GM21447 (cell line): ENCODE results near the gene RBM4B.
"Not testable (repeated sequence)": the region's sequence is repeated elsewhere in the genome, so short reads cannot be mapped to it uniquely, and the experiment has no call there.

Experiments used
- ATAC-seq: cut with Tn5 transposase; IDR thresholded peaks from one replicate; pipeline ENCODE4 v1.9.1; 2021; ENCODE audit not compliant: unreplicated experiment

Gene RBM4B

GRCh38 chr11:66677599-66678375 is at the start of gene RBM4B:
TSS of gene RBM4B (minus strand) at chr11:66677887. CDS start at chr11:66677079, 808 bp downstream.
- ATAC-seq, result peak; percentile 75

- no peak for ATAC-seq
Observed at GRCh38 chr11:66725647-66726046, 48.0 kb upstream of the RBM4B start.

- ATAC-seq, result no peak
Observed at GRCh38 chr11:66725114-66725513, 47.4 kb upstream of the RBM4B start.

- ATAC-seq, result not testable (repeated sequence)
Observed at GRCh38 chr11:66724167-66724566, 46.5 kb upstream of the RBM4B start.

- ATAC-seq, result no peak
Observed at GRCh38 chr11:66723693-66724092, 46.0 kb upstream of the RBM4B start.

GRCh38 chr11:66722745-66723651 is 45.3 kb upstream of the RBM4B start:
- ATAC-seq, result no peak

- ATAC-seq, result no peak
Observed at GRCh38 chr11:66721939-66722338, 44.3 kb upstream of the RBM4B start.

- ATAC-seq, result no peak
Observed at GRCh38 chr11:66720899-66721470, 43.3 kb upstream of the RBM4B start.

GRCh38 chr11:66720223-66720898 is 42.7 kb upstream of the RBM4B start:
- ATAC-seq, result no peak

- no peak for ATAC-seq
Observed at GRCh38 chr11:66719111-66719872, 41.6 kb upstream of the RBM4B start.

- ATAC-seq, result no peak
Observed at GRCh38 chr11:66718320-66718971, 40.8 kb upstream of the RBM4B start.

- no peak for ATAC-seq
Observed at GRCh38 chr11:66717925-66718319, 40.2 kb upstream of the RBM4B start.

- ATAC-seq, result no peak
Observed at GRCh38 chr11:66716996-66717395, 39.3 kb upstream of the RBM4B start.

- no peak for ATAC-seq
Observed at GRCh38 chr11:66715346-66716085, 37.8 kb upstream of the RBM4B start.

- ATAC-seq, result no peak
Observed at GRCh38 chr11:66713746-66714480, 36.2 kb upstream of the RBM4B start.

- ATAC-seq, result no peak
Observed at GRCh38 chr11:66710384-66710930, 32.8 kb upstream of the RBM4B start.

GRCh38 chr11:66708701-66709100 is 31.0 kb upstream of the RBM4B start:
- no peak for ATAC-seq

GRCh38 chr11:66708094-66708493 is 30.4 kb upstream of the RBM4B start:
- ATAC-seq, result no peak
